Progenitor cell of endocrine pancreas (in vitro differentiated cells): ENCODE data around the gene AFM. TPM values are rescaled to one million over a fixed set of nuclear protein-coding genes. Genes with fewer than 3 reads are reported as not detected.

Experiments
- DNase-seq: peaks from one replicate; pipeline ENCODE4 v3.0.0; 2021; ENCODE audit warnings: low spot score; ENCODE audit not compliant: unreplicated experiment
- H3K27ac Mint-ChIP-seq: 2 replicates; pipeline ENCODE4 v1.8.0; 2021; ENCODE audit warnings: mild to moderate bottlenecking, moderate library complexity, mixed read lengths
- H3K27me3 Mint-ChIP-seq: 2 replicates; pipeline ENCODE4 v1.8.0; 2021; ENCODE audit warnings: mixed read lengths
- H3K36me3 Mint-ChIP-seq: 2 replicates; pipeline ENCODE4 v1.8.0; 2022; ENCODE audit warnings: mixed read lengths; ENCODE audit not compliant: insufficient read depth
- H3K4me1 Mint-ChIP-seq: 2 replicates; pipeline ENCODE4 v1.8.0; 2021; ENCODE audit warnings: low read depth, mixed read lengths
- H3K4me3 Mint-ChIP-seq: 2 replicates; pipeline ENCODE4 v1.8.0; 2021; ENCODE audit warnings: low read depth, mild to moderate bottlenecking, moderate library complexity, mixed read lengths
- H3K9me3 Mint-ChIP-seq: 2 replicates; pipeline ENCODE4 v1.8.0; 2021; ENCODE audit warnings: low read depth, mixed read lengths
- total RNA-seq: library from RNA; stranded (reverse); gene quantifications from 2 replicates; pipeline ENCODE4 v1.2.1, GENCODE V29; 2021
- TF ChIP-seq, protein P1 (sequence below): fragments of 200-600 bp; sonication (generic); IDR thresholded peaks from one replicate; pipeline ENCODE4 v1.5.0; 2021; ENCODE audit warnings: antibody characterized with exemption, mild to moderate bottlenecking; ENCODE audit not compliant: unreplicated experiment

AFM gene
- total RNA-seq, 1 donor from 2014 or later: 0.26 TPM

DNA sequence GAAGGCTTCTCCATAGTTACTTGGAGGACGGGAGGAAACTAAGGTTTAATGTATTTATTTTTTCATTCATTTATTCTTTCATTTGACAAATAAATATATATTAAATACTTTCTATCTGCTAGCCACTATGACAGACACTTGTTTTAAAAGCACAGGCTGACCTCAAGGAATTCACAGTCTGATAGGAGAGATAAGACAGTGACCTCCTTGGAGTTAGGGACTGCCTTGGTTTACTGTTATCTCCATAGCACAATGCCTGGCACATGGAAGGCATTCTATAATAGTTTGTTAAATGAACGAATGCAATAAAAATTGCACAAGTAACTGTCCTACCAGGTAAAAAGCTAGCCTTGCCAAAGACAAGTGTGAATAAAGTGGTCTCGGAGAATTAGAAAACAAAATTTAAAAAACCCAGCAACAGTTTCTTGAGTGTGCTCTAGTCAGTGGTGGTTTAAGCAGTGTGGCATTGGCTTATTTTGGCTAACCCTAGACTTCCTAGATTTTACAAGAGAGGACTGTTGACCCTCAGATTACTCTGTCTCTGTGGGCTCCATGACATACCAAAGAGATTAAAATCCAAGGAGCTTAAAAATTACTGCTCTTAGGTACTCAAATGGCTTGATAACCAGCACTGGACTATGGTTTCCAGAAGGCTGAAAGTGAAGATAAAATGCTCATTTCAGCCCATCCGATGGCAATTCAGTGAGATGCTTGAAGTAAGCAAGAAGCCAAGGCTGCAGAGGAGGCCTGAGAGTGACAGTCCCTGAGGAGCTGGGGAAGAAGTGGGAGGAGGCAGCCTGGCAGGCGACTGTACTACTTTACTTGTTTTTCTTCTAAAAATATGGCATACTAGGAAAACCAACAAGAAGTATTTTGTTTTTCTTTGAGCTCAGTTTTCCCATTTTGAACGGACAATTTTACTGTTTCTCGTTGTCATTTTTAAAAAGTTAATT, 35.9 kb upstream of the AFM start:
- no peaks in the 10 kb centered on the region for H3K27me3 Mint-ChIP-seq
- TF ChIP-seq, protein P1, sequence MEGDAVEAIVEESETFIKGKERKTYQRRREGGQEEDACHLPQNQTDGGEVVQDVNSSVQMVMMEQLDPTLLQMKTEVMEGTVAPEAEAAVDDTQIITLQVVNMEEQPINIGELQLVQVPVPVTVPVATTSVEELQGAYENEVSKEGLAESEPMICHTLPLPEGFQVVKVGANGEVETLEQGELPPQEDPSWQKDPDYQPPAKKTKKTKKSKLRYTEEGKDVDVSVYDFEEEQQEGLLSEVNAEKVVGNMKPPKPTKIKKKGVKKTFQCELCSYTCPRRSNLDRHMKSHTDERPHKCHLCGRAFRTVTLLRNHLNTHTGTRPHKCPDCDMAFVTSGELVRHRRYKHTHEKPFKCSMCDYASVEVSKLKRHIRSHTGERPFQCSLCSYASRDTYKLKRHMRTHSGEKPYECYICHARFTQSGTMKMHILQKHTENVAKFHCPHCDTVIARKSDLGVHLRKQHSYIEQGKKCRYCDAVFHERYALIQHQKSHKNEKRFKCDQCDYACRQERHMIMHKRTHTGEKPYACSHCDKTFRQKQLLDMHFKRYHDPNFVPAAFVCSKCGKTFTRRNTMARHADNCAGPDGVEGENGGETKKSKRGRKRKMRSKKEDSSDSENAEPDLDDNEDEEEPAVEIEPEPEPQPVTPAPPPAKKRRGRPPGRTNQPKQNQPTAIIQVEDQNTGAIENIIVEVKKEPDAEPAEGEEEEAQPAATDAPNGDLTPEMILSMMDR: no peak
- peaks cover 3% of the 10 kb centered on the region for H3K9me3 Mint-ChIP-seq
- no peak overlapping the region for H3K27ac Mint-ChIP-seq
- H3K4me3 Mint-ChIP-seq: no peak overlapping the region
- H3K4me1 Mint-ChIP-seq: peaks cover 20% of the 10 kb centered on the region
- no peak for DNase-seq
- H3K36me3 Mint-ChIP-seq: peaks cover 6% of the 10 kb centered on the region

DNA sequence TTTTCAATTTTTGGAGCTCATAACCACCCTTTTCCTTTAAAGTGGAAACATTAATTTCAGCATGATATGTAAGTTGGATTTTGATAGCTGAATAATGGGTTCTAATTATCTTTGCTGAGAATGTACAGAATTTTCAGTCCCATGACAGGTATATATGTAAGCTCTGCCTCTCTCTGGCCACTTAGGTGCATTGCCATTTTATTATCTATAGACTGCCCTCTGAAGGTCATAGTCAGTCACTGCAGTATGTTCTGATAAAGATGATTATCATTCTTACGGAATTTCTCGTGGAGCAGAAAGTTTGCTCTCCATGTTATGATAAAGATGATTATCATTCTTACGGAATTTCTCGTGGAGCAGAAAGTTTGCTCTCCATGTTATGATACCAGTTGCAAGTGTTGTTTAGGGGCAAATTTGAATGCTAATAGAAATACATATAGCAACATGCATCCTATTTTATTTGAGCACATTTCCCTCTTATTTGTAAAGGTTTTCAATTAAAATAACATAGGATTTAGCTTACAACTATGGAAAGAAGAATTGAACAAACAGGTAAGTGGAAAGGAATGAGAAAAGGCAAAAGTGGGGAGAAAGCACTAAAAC, 35.1 kb upstream of the AFM start:
- H3K36me3 Mint-ChIP-seq: peaks cover 4% of the 10 kb centered on the region
- peaks cover 3% of the 10 kb centered on the region for H3K9me3 Mint-ChIP-seq
- TF ChIP-seq, protein P1: peak; percentile 77
- no peaks in the 10 kb centered on the region for H3K27me3 Mint-ChIP-seq
- H3K4me3 Mint-ChIP-seq: no peak overlapping the region
- peaks cover 21% of the 10 kb centered on the region for H3K4me1 Mint-ChIP-seq
- H3K27ac Mint-ChIP-seq: no peak overlapping the region
- no peak for DNase-seq

DNA sequence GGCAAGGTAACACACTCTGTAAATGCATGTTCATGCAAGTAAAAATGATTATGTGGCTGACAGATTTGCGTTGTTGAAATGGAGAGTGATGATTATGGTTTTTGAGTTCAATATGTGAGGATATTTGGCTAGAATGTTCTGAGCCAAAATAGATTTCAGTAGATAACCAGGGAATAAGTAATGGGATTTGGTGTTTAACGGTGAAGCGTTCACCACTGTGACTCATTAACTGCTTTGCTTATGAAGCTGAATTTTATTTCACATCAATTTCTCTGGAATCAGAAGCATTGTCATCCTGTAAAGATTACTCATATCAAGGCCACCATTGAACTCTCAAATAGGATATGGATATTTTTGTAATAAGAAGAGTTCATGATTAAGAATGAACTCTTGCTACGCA, 33.9 kb upstream of the AFM start:
- Mint-ChIP-seq H3K4me1 (peaks cover 18% of the 10 kb centered on the region), H3K27me3 (no peaks in the 10 kb centered on the region), H3K27ac (no peak overlapping the region), H3K36me3 (no peaks in the 10 kb centered on the region), H3K4me3 (no peak overlapping the region), H3K9me3 (no peaks in the 10 kb centered on the region)
- TF ChIP-seq, protein P1: no peak
- no peak for DNase-seq

DNA sequence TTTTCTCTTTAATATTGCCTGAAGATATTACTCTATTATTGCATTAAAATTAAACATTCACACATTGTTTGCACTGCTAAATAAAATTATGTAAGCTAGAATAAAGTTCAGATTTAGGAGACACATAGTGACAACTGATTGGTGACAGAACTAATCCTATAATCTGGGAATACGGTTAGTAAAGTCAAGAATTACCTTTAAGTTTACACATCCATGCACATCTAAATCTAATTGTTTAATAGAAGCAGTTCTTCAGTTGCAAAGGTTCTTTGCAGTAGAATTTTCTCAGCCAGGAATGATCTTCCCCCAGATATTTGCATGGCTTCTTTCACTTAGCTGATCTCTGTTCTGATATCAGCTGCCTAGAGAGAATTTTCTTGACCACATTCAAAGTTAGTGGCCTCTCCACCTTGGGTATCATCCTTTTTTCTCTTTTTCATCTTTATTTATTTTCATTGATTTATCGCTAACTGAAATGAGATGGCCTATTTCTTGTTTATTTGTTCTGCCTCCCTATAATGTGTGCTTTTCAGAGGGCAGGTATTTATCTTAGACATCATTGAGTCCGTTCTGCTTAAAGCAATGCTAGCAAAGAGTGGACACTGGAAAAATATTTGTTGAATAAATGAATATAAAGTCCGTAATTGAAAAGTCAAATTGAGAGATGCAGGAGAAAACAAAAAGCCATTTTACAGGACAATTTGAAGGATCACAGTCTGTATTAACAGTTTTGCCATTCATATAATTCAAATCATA, 32.9 kb upstream of the AFM start:
- Mint-ChIP-seq H3K4me1 (peaks cover 26% of the 10 kb centered on the region), H3K4me3 (no peak overlapping the region), H3K36me3 (no peaks in the 10 kb centered on the region), H3K9me3 (no peaks in the 10 kb centered on the region), H3K27ac (no peak overlapping the region), H3K27me3 (no peaks in the 10 kb centered on the region)
- no peak for DNase-seq
- TF ChIP-seq, protein P1: no peak

DNA sequence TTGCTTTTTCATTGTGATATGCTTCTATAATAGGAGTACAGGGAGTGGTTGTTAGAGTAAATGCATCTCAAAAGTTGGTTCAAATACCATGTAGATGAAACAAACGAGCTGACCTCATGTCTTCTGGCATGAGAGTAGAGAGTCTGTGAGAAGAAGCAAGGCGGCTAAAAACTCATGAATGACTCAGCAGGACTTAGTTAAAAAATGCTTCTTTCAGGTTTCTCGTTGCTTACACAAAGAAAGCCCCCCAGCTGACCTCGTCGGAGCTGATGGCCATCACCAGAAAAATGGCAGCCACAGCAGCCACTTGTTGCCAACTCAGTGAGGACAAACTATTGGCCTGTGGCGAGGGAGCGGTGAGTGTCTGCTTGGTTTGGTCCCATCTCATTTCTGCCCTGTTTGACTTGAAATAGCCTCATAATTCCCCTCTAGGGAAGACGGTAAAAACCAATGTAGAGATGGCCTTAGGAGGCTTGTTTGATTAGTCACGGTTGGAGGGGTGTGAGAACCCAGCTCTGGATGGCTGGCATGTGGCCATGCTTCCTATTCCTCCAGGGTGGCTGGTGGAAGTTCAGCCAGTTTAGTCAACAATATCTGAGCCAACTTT, 31.0 kb upstream of the AFM start:
- no peak for DNase-seq
- TF ChIP-seq, protein P1: no peak
- no peaks in the 10 kb centered on the region for H3K9me3 Mint-ChIP-seq
- peak overlapping the region; percentile 4 for H3K4me3 Mint-ChIP-seq
- no peaks in the 10 kb centered on the region for H3K36me3 Mint-ChIP-seq
- H3K4me1 Mint-ChIP-seq: peaks cover 29% of the 10 kb centered on the region
- no peak overlapping the region for H3K27ac Mint-ChIP-seq
- no peaks in the 10 kb centered on the region for H3K27me3 Mint-ChIP-seq
